K562 (cell line): ENCODE results near the gene COPS6. TPM values are rescaled to one million over a fixed set of nuclear protein-coding genes. Genes with fewer than 3 reads are reported as not detected.

ENCODE experiments used
- ATF4 ChIP-seq: fragments of 450-650 bp; formaldehyde crosslinking; IDR thresholded peaks from 2 replicates; pipeline ENCODE4 v1.4.0; 2022; ENCODE audit warnings: mild to moderate bottlenecking, moderate library complexity
- CBFB ChIP-seq: sonication (generic); formaldehyde crosslinking; IDR thresholded peaks from 2 replicates; pipeline ENCODE4 v1.4.0; 2020; ENCODE audit warnings: mild to moderate bottlenecking, missing genetic modification reagents
- FIP1L1 ChIP-seq: fragments of 200-400 bp; formaldehyde crosslinking; IDR thresholded peaks from 2 replicates; pipeline ENCODE4 v1.6.1; 2018; ENCODE audit warnings: mild to moderate bottlenecking, low read depth, low read length; ENCODE audit not compliant: poor library complexity, severe bottlenecking
- FOXP1 ChIP-seq: sonication (generic); formaldehyde crosslinking; IDR thresholded peaks from 2 replicates; pipeline ENCODE4 v1.8.0; 2022; ENCODE audit warnings: mild to moderate bottlenecking, missing genetic modification reagents
- GABPB2 ChIP-seq: fragments of 250-450 bp; sonication (Bioruptor Pico); conservative IDR thresholded peaks from 2 replicates; pipeline ENCODE4 v1.5.1; 2021; ENCODE audit warnings: mild to moderate bottlenecking
- L3MBTL2 ChIP-seq: fragments of 450-650 bp; IDR thresholded peaks from 2 replicates; pipeline ENCODE4 v1.6.1; 2016; ENCODE audit warnings: mild to moderate bottlenecking, moderate library complexity
- MAX ChIP-seq: sonication (generic); formaldehyde crosslinking; IDR thresholded peaks from 2 replicates; pipeline ENCODE4 v1.9.0; 2022; ENCODE audit warnings: mild to moderate bottlenecking, missing genetic modification reagents
- NRF1 ChIP-seq, 2 experiments: fragments of 450-650 bp; IDR thresholded peaks in 1 of 2; conservative IDR thresholded peaks in 1 of 2; 2 replicates each; pipeline ENCODE4 v1.6.1; 2014; ENCODE audit warnings: mild to moderate bottlenecking in 2 of 2
- SIN3B ChIP-seq: fragments of 450-650 bp; IDR thresholded peaks from 2 replicates; pipeline ENCODE4 v1.6.1; 2017; ENCODE audit warnings: low read depth, mild to moderate bottlenecking, moderate library complexity
- SLC30A9 ChIP-seq: fragments of 250-450 bp; sonication (Bioruptor Pico); IDR thresholded peaks from 2 replicates; pipeline ENCODE4 v1.8.0; 2022; ENCODE audit warnings: mild to moderate bottlenecking, moderate library complexity
- ZNF232 ChIP-seq: sonication (generic); formaldehyde crosslinking; IDR thresholded peaks from 2 replicates; pipeline ENCODE4 v1.8.0; 2022; ENCODE audit warnings: mild to moderate bottlenecking, missing genetic modification reagents
- ZNF780A ChIP-seq: fragments of 250-450 bp; sonication (Bioruptor Pico); IDR thresholded peaks from 2 replicates; pipeline ENCODE4 v1.5.0; 2021; ENCODE audit warnings: mild to moderate bottlenecking
- ZSCAN32 ChIP-seq: fragments of 450-650 bp; formaldehyde crosslinking; IDR thresholded peaks from 2 replicates; pipeline ENCODE4 v1.4.0; 2020; ENCODE audit warnings: mild to moderate bottlenecking, moderate library complexity
- polyA plus RNA-seq, 8 experiments: library from polyadenylated mRNA; depleted of rRNA in 4 of 8; stranded (reverse) in 5 of 8; unstranded in 3 of 8; fragments of >200 nt; fragmentation: Nextera tagmentation in 2 of 8; fragmentation: Illumina TruSeq in 1 of 8; extraction: Ambion mirVana in 2 of 8; extraction: Trizol in 1 of 8; gene quantifications; 2 replicates each; pipeline versions ENCODE4 v1.2.1 to v1.2.3, GENCODE V29; 2011 to 2014; ENCODE audit warnings: inconsistent platforms in 1 of 8, missing spikeins in 1 of 8
- total RNA-seq, 7 experiments: library from RNA; depleted of rRNA in 6 of 7; stranded (reverse); fragments of >200 nt in 6 of 7; fragmentation: Illumina TruSeq in 2 of 7; extraction: Trizol in 2 of 7; gene quantifications; 2 replicates each; pipeline versions ENCODE4 v1.2.1 to v1.2.3, GENCODE V29; 2011 to 2021; ENCODE audit warnings: low replicate concordance in 1 of 7
- TF ChIP-seq, protein P1 (sequence below): fragments of 450-650 bp; IDR thresholded peaks from 2 replicates; pipeline ENCODE4 v1.6.1; 2017; ENCODE audit warnings: antibody characterized with exemption
- TF ChIP-seq, protein P2 (sequence below), 2 experiments: IDR thresholded peaks; 2 replicates each; pipeline ENCODE4 v1.6.1; 2011; ENCODE audit warnings: borderline replicate concordance in 1 of 2, control low read depth in 1 of 2, low read depth in 1 of 2, low read length in 1 of 2, mild to moderate bottlenecking in 1 of 2, mixed read lengths in 1 of 2, moderate library complexity in 1 of 2; ENCODE audit not compliant: insufficient read depth in 1 of 2, insufficient read length in 1 of 2, poor library complexity in 1 of 2, severe bottlenecking in 1 of 2; ENCODE audit errors: extremely low read depth in 1 of 2
- TF ChIP-seq, protein P3 (sequence below): fragments of 250-450 bp; sonication (Bioruptor Pico); IDR thresholded peaks from 2 replicates; pipeline ENCODE4 v1.5.0; 2022; ENCODE audit warnings: mild to moderate bottlenecking
- TF ChIP-seq, protein P4 (sequence below): fragments of 250-450 bp; sonication (Bioruptor Pico); IDR thresholded peaks from 2 replicates; pipeline ENCODE4 v1.4.0; 2020; ENCODE audit warnings: mild to moderate bottlenecking

COPS6 gene
- total and polyA plus RNA-seq, 9 of the 15 experiments (the other 6 are each of a cell fraction or from before 2014, with no cell fraction given) = 63.0 to 331 (median 168) TPM

DNA sequence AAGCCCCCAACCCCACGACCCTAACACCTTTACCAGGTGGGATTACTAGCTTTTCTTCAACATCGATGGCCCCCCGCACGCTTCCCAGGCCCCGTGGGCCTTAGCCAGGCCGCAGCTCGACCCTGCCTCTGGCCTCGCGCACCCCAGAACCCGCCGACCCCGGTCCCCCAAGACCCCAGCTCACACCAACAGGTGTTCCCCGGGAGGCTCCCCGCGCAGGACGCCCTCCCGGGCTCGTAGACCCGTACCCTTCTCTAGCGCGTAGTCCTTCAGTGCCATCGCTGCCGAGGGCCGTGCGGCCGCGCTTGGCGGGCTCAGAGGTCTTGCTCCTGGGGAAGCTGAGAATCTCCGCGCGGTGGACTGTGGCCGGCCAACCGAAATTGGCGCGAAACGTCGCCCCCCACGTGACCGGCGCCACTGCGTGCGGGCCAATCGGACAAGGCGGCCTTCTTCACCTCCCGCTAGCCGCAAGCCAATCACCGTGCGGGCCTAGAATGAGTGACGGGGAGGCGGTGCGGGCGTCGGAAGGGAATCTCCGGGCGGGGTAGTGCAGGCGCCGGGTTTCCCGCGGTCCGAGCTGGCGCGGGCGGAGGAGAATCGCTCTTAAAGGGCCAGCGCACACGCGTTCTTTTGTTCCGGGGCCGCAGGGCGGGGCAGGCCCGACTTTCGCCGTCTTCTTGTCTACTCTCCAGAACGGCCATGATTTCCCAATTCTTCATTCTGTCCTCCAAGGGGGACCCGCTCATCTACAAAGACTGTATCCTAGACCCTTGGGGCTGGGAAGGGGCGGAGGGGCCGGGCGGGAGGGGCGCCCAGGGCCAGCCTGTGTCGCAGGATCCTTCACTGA lies 12.5 kb downstream of the COPS6 start, which contains the start of the genes AP4M1 and MCM7 (continued):
- TF ChIP-seq, protein P1, sequence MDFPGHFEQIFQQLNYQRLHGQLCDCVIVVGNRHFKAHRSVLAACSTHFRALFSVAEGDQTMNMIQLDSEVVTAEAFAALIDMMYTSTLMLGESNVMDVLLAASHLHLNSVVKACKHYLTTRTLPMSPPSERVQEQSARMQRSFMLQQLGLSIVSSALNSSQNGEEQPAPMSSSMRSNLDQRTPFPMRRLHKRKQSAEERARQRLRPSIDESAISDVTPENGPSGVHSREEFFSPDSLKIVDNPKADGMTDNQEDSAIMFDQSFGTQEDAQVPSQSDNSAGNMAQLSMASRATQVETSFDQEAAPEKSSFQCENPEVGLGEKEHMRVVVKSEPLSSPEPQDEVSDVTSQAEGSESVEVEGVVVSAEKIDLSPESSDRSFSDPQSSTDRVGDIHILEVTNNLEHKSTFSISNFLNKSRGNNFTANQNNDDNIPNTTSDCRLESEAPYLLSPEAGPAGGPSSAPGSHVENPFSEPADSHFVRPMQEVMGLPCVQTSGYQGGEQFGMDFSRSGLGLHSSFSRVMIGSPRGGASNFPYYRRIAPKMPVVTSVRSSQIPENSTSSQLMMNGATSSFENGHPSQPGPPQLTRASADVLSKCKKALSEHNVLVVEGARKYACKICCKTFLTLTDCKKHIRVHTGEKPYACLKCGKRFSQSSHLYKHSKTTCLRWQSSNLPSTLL = no peak
- TF ChIP-seq CBFB (CRISPR knock-in tag) (peak; percentile 85; the same call in 1 of the 2 replicates), GABPB2 (no peak; the same call in 1 of the 2 replicates), ZNF780A (CRISPR knock-in tag) (no peak), SLC30A9 (CRISPR knock-in tag) (no peak), ATF4 (no peak), MAX (CRISPR knock-in tag) (peak; percentile 97), L3MBTL2 (peak; percentile 97), SIN3B (peak; percentile 61), FIP1L1 (peak; percentile 62), ZSCAN32 (CRISPR knock-in tag) (no peak), NRF1 (conservative IDR thresholded peaks at IDR 0.05 in 1 of 2, IDR thresholded peaks at IDR 0.05 in 1 of 2) (peak; percentile 85 to 88), ZNF232 (CRISPR knock-in tag) (no peak; the same call in none of the 2 replicates), FOXP1 (peak; percentile 45; the same call in 1 of the 2 replicates)
- TF ChIP-seq, protein P2, sequence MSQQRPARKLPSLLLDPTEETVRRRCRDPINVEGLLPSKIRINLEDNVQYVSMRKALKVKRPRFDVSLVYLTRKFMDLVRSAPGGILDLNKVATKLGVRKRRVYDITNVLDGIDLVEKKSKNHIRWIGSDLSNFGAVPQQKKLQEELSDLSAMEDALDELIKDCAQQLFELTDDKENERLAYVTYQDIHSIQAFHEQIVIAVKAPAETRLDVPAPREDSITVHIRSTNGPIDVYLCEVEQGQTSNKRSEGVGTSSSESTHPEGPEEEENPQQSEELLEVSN (IDR thresholded peaks at IDR 0.05; ENCODE audit: borderline replicate concordance in 1 of 2, extremely low read depth in 1 of 2, insufficient read depth in 1 of 2, insufficient read length in 1 of 2, low read depth in 1 of 2, low read length in 1 of 2, poor library complexity in 1 of 2, severe bottlenecking in 1 of 2) = peak; percentile 98 to 99
- TF ChIP-seq, protein P3, sequence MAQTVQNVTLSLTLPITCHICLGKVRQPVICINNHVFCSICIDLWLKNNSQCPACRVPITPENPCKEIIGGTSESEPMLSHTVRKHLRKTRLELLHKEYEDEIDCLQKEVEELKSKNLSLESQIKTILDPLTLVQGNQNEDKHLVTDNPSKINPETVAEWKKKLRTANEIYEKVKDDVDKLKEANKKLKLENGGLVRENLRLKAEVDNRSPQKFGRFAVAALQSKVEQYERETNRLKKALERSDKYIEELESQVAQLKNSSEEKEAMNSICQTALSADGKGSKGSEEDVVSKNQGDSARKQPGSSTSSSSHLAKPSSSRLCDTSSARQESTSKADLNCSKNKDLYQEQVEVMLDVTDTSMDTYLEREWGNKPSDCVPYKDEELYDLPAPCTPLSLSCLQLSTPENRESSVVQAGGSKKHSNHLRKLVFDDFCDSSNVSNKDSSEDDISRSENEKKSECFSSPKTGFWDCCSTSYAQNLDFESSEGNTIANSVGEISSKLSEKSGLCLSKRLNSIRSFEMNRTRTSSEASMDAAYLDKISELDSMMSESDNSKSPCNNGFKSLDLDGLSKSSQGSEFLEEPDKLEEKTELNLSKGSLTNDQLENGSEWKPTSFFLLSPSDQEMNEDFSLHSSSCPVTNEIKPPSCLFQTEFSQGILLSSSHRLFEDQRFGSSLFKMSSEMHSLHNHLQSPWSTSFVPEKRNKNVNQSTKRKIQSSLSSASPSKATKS (CRISPR knock-in tag) = 0 out of 2 replicates have a peak, but pooled peaks have one; percentile 11
- TF ChIP-seq, protein P4, sequence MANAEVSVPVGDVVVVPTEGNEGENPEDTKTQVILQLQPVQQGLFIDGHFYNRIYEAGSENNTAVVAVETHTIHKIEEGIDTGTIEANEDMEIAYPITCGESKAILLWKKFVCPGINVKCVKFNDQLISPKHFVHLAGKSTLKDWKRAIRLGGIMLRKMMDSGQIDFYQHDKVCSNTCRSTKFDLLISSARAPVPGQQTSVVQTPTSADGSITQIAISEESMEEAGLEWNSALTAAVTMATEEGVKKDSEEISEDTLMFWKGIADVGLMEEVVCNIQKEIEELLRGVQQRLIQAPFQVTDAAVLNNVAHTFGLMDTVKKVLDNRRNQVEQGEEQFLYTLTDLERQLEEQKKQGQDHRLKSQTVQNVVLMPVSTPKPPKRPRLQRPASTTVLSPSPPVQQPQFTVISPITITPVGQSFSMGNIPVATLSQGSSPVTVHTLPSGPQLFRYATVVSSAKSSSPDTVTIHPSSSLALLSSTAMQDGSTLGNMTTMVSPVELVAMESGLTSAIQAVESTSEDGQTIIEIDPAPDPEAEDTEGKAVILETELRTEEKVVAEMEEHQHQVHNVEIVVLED (CRISPR knock-in tag) = peak; percentile 93
